Measurements from ENCODE around the gene TNS1. TPM values are rescaled to one million over a fixed set of nuclear protein-coding genes. Genes with fewer than 3 reads are reported as not detected.

TNS1 gene
- total RNA-seq, 2 donors from 2014 or later, result 168 to 174 TPM

GRCh38 chr2:217979151-217979811, 23.5 kb downstream of the TNS1 start:
- intact Hi-C loops (cut with DNase I), result no loop called here
- Histone ChIP-seq H3K4me3 (no peak overlapping the region), H3K9me3 (no peaks in the 10 kb centered on the region), H3K27ac (peak overlapping the region in 3 of 4 donors; percentile 33 to 53 (median 47)), H3K4me1 (peaks cover 41% of the 10 kb centered on the region), H3K36me3 (replicated peaks in 1 of 2; ENCODE audit: insufficient read depth in 1 of 2, low read depth in 2 of 2) (no peaks in the 10 kb centered on the region), H3K27me3 (no peaks in the 10 kb centered on the region)
- DNase-seq, result peak in 2 of 4 donors; percentile 13 to 14
- no peak for TF ChIP-seq POLR2A (IDR thresholded peaks at IDR 0.05)
- ATAC-seq, result peak; percentile 10
- WGBS, 2 donors, result 55 to 65% methylated on average over 9 to 10 of the region's 10 CpGs

- TF ChIP-seq CTCF (IDR thresholded peaks at IDR 0.05), result no peak
- TF ChIP-seq POLR2A (IDR thresholded peaks at IDR 0.05), result no peak
- Histone ChIP-seq H3K4me1 (peaks cover 42% of the 10 kb centered on the region), H3K36me3 (replicated peaks in 1 of 2; ENCODE audit: insufficient read depth in 1 of 2, low read depth in 2 of 2) (no peaks in the 10 kb centered on the region), H3K4me3 (peak overlapping the region in 1 of 2 donors; percentile 10), H3K27me3 (no peaks in the 10 kb centered on the region), H3K27ac (peak overlapping the region in 3 of 4 donors; percentile 33 to 53 (median 47)), H3K9me3 (no peaks in the 10 kb centered on the region)
- intact Hi-C loops (cut with DNase I), result no loop called here
- WGBS, 2 donors, result 39 to 56% methylated on average over 29 to 32 of the region's 46 CpGs
- DNase-seq, result peak in 2 of 4 donors; percentile 6 to 14
- peak; percentile 12 for ATAC-seq
Observed at GRCh38 chr2:217978536-217979150, 24.2 kb downstream of the TNS1 start.

GRCh38 chr2:217977840-217978535, 24.8 kb downstream of the TNS1 start:
- no peaks in the 10 kb centered on the region for H3K27me3 ChIP-seq
- no peak overlapping the region for H3K4me3 ChIP-seq
- no peaks in the 10 kb centered on the region for H3K9me3 ChIP-seq
- H3K4me1 ChIP-seq, result peaks cover 42% of the 10 kb centered on the region
- H3K27ac ChIP-seq, result peak overlapping the region in 2 of 4 donors; percentile 47 to 53
- ATAC-seq, result no peak
- 71 to 74% methylated on average over 14 to 16 of the region's 16 CpGs for WGBS, 2 donors
- TF ChIP-seq CTCF (IDR thresholded peaks at IDR 0.05) (no peak), POLR2A (IDR thresholded peaks at IDR 0.05) (no peak)
- H3K36me3 ChIP-seq (replicated peaks in 1 of 2; ENCODE audit: insufficient read depth in 1 of 2, low read depth in 2 of 2), result no peaks in the 10 kb centered on the region
- intact Hi-C loops (cut with DNase I), result no loop called here
- peak in 2 of 4 donors; percentile 3 to 9 for DNase-seq

GRCh38 chr2:217976301-217976700, 26.5 kb downstream of the TNS1 start:
- Histone ChIP-seq H3K27me3 (no peaks in the 10 kb centered on the region), H3K4me3 (no peak overlapping the region), H3K36me3 (replicated peaks in 1 of 2; ENCODE audit: insufficient read depth in 1 of 2, low read depth in 2 of 2) (no peaks in the 10 kb centered on the region), H3K9me3 (no peaks in the 10 kb centered on the region), H3K4me1 (peaks cover 35% of the 10 kb centered on the region), H3K27ac (no peak overlapping the region)
- DNase-seq (peak in 2 of 4 donors; percentile 2 to 4), ATAC-seq (no peak)
- WGBS, 2 donors, result 91 to 95% methylated on average over 4 to 6 of the region's 6 CpGs
- intact Hi-C loops (cut with DNase I), result no loop called here
- TF ChIP-seq CTCF (IDR thresholded peaks at IDR 0.05) (no peak), POLR2A (IDR thresholded peaks at IDR 0.05) (no peak)

GRCh38 chr2:217975626-217976025, 27.2 kb downstream of the TNS1 start:
- 74 to 85% methylated on average over 8 of the region's 8 CpGs for WGBS, 2 donors
- Histone ChIP-seq H3K27me3 (no peaks in the 10 kb centered on the region), H3K9me3 (no peaks in the 10 kb centered on the region), H3K27ac (no peak overlapping the region), H3K4me3 (no peak overlapping the region), H3K4me1 (peaks cover 28% of the 10 kb centered on the region), H3K36me3 (replicated peaks in 1 of 2; ENCODE audit: insufficient read depth in 1 of 2, low read depth in 2 of 2) (no peaks in the 10 kb centered on the region)
- DNase-seq (peak in 2 of 4 donors; percentile 3 to 8), ATAC-seq (no peak)
- intact Hi-C loops (cut with DNase I), result no loop called here
- TF ChIP-seq CTCF (IDR thresholded peaks at IDR 0.05), result no peak
- no peak for TF ChIP-seq POLR2A (IDR thresholded peaks at IDR 0.05)
